ENCODE data around the gene TSPAN3. TPM values are rescaled to one million over a fixed set of nuclear protein-coding genes. Genes with fewer than 3 reads are reported as not detected.

TSPAN3 gene
- total and polyA plus RNA-seq, 3 donors from 2014 or later, result 197 to 226 (median 223) TPM

GRCh38 chr15:77046704-77047412 is 24.1 kb downstream of the TSPAN3 start:
- H3K4me3 ChIP-seq, result no peak overlapping the region
- H3K27me3 ChIP-seq, result no peaks in the 10 kb centered on the region
- DNase-seq, result no peak
- H3K36me3 ChIP-seq (ENCODE audit: low read depth, missing control alignments), result no peaks in the 10 kb centered on the region
- H3K9me3 ChIP-seq, result no peaks in the 10 kb centered on the region
- 89 to 90% methylated on average over 7 of the region's 7 CpGs for WGBS, 2 donors
- no peaks in the 10 kb centered on the region for H3K4me1 ChIP-seq
- TF ChIP-seq, protein P1, sequence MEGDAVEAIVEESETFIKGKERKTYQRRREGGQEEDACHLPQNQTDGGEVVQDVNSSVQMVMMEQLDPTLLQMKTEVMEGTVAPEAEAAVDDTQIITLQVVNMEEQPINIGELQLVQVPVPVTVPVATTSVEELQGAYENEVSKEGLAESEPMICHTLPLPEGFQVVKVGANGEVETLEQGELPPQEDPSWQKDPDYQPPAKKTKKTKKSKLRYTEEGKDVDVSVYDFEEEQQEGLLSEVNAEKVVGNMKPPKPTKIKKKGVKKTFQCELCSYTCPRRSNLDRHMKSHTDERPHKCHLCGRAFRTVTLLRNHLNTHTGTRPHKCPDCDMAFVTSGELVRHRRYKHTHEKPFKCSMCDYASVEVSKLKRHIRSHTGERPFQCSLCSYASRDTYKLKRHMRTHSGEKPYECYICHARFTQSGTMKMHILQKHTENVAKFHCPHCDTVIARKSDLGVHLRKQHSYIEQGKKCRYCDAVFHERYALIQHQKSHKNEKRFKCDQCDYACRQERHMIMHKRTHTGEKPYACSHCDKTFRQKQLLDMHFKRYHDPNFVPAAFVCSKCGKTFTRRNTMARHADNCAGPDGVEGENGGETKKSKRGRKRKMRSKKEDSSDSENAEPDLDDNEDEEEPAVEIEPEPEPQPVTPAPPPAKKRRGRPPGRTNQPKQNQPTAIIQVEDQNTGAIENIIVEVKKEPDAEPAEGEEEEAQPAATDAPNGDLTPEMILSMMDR (IDR thresholded peaks at IDR 0.05), result no peak
- TF ChIP-seq POLR2A (IDR thresholded peaks at IDR 0.05), result no peak
- H3K27ac ChIP-seq, result no peak overlapping the region
- intact Hi-C loops (cut with DNase I; ENCODE audit: low total_unique reads), result no loop called here

GRCh38 chr15:77045985-77046384 is 24.9 kb downstream of the TSPAN3 start:
- Histone ChIP-seq H3K36me3 (ENCODE audit: low read depth, missing control alignments) (no peaks in the 10 kb centered on the region), H3K27ac (no peak overlapping the region), H3K27me3 (no peaks in the 10 kb centered on the region), H3K9me3 (no peaks in the 10 kb centered on the region), H3K4me3 (no peak overlapping the region), H3K4me1 (no peaks in the 10 kb centered on the region)
- 91 to 96% methylated on average over 1 of the region's 1 CpG for WGBS, 2 donors
- no peak for TF ChIP-seq POLR2A (IDR thresholded peaks at IDR 0.05)
- TF ChIP-seq, protein P1 (IDR thresholded peaks at IDR 0.05), result no peak
- intact Hi-C loops (cut with DNase I; ENCODE audit: low total_unique reads), result no loop called here
- no peak for DNase-seq

DNA sequence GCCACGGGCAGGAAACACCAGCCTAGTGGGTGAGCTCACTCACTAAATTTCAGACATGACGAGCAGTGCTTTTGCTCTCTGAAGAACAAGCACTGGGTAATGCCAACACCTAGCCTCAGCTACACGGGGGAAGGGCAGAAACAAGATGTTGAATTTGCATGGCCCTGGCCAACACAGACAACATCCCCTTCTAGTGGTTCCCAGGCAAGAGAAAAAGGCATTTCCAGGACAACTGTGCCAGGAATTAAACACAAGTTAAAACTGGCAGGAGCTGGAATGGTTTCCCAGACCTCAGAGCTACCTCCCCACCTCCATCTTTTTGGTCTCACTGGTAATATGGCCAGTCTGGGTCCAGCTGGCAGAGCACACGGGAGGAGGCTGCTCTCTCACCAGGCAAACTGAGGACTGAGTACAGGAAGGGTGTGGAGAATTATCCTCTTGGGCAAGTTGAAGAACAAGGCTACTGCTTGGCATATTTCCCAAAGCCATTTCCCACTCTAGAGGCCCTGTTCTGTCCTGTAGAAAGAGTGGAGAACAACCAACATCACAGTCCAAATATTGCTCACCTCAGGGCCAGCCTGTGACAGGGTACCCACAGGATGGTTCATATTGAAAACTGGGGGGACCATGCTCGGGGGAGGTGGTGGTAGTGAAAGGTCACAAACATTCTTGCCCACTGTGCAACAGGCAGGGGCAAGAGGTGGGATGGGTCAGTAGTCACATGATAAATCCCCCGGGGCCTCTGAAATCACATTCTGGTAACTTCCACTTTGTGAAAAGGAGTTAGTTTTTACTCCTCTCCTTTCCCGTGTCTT is 26.5 kb downstream of the TSPAN3 start:
- no peaks in the 10 kb centered on the region for H3K4me1 ChIP-seq
- H3K27ac ChIP-seq, result no peak overlapping the region
- no peaks in the 10 kb centered on the region for H3K27me3 ChIP-seq
- H3K36me3 ChIP-seq (ENCODE audit: low read depth, missing control alignments), result no peaks in the 10 kb centered on the region
- H3K9me3 ChIP-seq, result no peaks in the 10 kb centered on the region
- no peak for DNase-seq
- TF ChIP-seq, protein P1 (IDR thresholded peaks at IDR 0.05), result no peak
- no peak for TF ChIP-seq POLR2A (IDR thresholded peaks at IDR 0.05)
- no peak overlapping the region for H3K4me3 ChIP-seq
- intact Hi-C loops (cut with DNase I; ENCODE audit: low total_unique reads), result no loop called here
- WGBS, 2 donors, result 83% methylated on average over 7 of the region's 7 CpGs

- TF ChIP-seq, protein P1 (IDR thresholded peaks at IDR 0.05), result no peak
- TF ChIP-seq POLR2A (IDR thresholded peaks at IDR 0.05), result no peak
- DNase-seq, result no peak
- Histone ChIP-seq H3K27ac (no peak overlapping the region), H3K27me3 (no peaks in the 10 kb centered on the region), H3K4me1 (no peaks in the 10 kb centered on the region), H3K9me3 (no peaks in the 10 kb centered on the region), H3K4me3 (no peak overlapping the region), H3K36me3 (ENCODE audit: low read depth, missing control alignments) (no peaks in the 10 kb centered on the region)
- 89 to 90% methylated on average over 20 of the region's 20 CpGs for WGBS, 2 donors
- intact Hi-C loops (cut with DNase I; ENCODE audit: low total_unique reads), result no loop called here
Measured at GRCh38 chr15:77042955-77043920, 27.7 kb downstream of the TSPAN3 start.
